ENCODE measurements around the gene SHF. TPM values are rescaled to one million over a fixed set of nuclear protein-coding genes. Genes with fewer than 3 reads are reported as not detected.

The SHF gene
- total RNA-seq, 1 donor from 2014 or later = 4.6 TPM

DNA sequence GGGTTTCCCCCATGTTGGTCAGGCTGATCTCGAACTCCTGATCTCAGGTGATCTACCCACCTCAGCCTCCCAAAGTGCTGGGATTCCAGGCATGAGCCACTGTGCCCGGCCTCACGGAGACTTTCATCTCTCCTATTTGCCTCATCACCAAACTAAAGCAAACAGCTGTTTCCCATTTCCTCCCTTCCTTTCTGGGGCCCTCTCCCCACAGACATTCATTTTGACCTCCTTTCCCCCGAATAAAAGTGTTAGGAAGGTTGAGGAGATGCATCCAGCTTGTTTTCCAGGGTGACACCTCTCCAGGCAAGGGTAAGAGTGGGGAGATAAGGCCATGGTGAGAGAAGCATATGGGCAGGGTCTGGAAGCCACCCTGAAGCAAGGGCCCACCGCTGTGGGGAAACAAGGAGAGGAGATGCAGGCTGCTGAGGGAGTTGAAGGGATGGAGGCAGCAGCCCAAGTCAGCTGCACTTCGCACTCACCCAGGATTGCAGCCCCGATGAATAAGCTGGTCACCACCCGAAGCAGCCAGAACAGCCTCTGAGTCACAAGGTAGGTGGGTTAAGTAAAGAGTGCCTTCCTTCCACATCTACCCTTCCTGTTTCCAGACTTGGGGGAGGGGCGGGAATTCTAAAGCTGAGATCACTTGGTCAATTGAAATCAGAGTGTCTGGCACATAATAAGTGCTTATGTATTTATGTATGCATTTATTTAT lies 65.9 kb downstream of the SHF start:
- no peaks in the 10 kb centered on the region for H4K20me1 ChIP-seq (ENCODE audit: insufficient read depth, low read length)
- peaks cover 42% of the 10 kb centered on the region for H3K27me3 Mint-ChIP-seq (ENCODE audit: low read depth, unreplicated experiment)
- peak overlapping the region; percentile 72 for H3K4me2 ChIP-seq (ENCODE audit: low read length)
- DNase-seq (ENCODE audit: low read depth) = peak; percentile 87
- peak overlapping the region; percentile 44 for H2AFZ ChIP-seq (ENCODE audit: low read depth, low read length)
- TF ChIP-seq EZH2 (IDR thresholded peaks at IDR 0.05; ENCODE audit: insufficient read depth, low read length) (no peak), CTCF (IDR thresholded peaks at IDR 0.05; ENCODE audit: insufficient read depth, low read depth, low read length) (no peak)
- no peaks in the 10 kb centered on the region for H3K79me2 ChIP-seq (ENCODE audit: insufficient read depth, low read length)
- H3K27ac Mint-ChIP-seq (ENCODE audit: unreplicated experiment) = peak overlapping the region; percentile 55
- no peak overlapping the region for H3K4me3 ChIP-seq (ENCODE audit: insufficient read depth, low read depth, low read length)
- H3K4me3 Mint-ChIP-seq (ENCODE audit: unreplicated experiment) = no peak overlapping the region
- FAIRE-seq = peak; percentile 71
- H3K36me3 Mint-ChIP-seq (ENCODE audit: low read depth, unreplicated experiment) = no peaks in the 10 kb centered on the region
- no peaks in the 10 kb centered on the region for H3K36me3 ChIP-seq (ENCODE audit: insufficient read depth, low read length)
- no peak overlapping the region for H3K27ac ChIP-seq (ENCODE audit: low read depth, low read length)
- H3K9ac ChIP-seq (ENCODE audit: low read length) = peak overlapping the region; percentile 15
- H3K27me3 ChIP-seq (ENCODE audit: insufficient read depth, low read length) = peaks cover 25% of the 10 kb centered on the region
- H3K4me1 ChIP-seq (ENCODE audit: insufficient read depth, low read length) = peaks cover 9% of the 10 kb centered on the region
- no peaks in the 10 kb centered on the region for H3K9me3 ChIP-seq (ENCODE audit: insufficient read depth, low read depth, low read length)
- no peaks in the 10 kb centered on the region for H3K9me3 Mint-ChIP-seq (ENCODE audit: unreplicated experiment)
- peaks cover 16% of the 10 kb centered on the region for H3K4me1 Mint-ChIP-seq (ENCODE audit: low read depth, unreplicated experiment)

DNA sequence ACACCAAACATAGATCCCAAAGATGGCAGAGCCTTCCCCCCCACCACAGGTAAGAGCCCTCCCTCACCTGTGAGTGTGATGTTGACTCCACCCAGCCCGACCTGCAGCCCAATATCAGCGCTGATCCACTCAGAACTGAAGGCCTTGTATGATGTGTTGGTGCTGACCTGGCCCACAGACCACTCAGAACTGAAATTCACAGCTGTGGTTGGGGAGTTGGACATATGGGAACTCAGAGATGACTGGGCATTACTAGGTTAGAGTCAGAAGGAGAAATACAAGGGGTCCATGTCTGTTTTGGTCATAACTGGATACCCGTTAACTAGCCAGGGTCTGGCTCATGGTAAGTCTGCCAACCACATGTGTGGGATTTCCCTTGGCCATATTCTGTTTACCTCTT lies 66.7 kb downstream of the SHF start:
- DNase-seq (ENCODE audit: low read depth) = no peak
- Histone ChIP-seq H4K20me1 (ENCODE audit: insufficient read depth, low read length) (no peaks in the 10 kb centered on the region), H3K79me2 (ENCODE audit: insufficient read depth, low read length) (no peaks in the 10 kb centered on the region), H3K4me2 (ENCODE audit: low read length) (no peak overlapping the region), H3K4me1 (ENCODE audit: insufficient read depth, low read length) (peaks cover 9% of the 10 kb centered on the region), H3K27ac (ENCODE audit: low read depth, low read length) (no peak overlapping the region), H2AFZ (ENCODE audit: low read depth, low read length) (no peak overlapping the region), H3K9ac (ENCODE audit: low read length) (no peak overlapping the region), H3K9me3 (ENCODE audit: insufficient read depth, low read depth, low read length) (no peaks in the 10 kb centered on the region), H3K27me3 (ENCODE audit: insufficient read depth, low read length) (peaks cover 30% of the 10 kb centered on the region), H3K4me3 (ENCODE audit: insufficient read depth, low read depth, low read length) (no peak overlapping the region), H3K36me3 (ENCODE audit: insufficient read depth, low read length) (no peaks in the 10 kb centered on the region)
- TF ChIP-seq EZH2 (IDR thresholded peaks at IDR 0.05; ENCODE audit: insufficient read depth, low read length) (no peak), CTCF (IDR thresholded peaks at IDR 0.05; ENCODE audit: insufficient read depth, low read depth, low read length) (no peak)
- Mint-ChIP-seq H3K27ac (ENCODE audit: unreplicated experiment) (no peak overlapping the region), H3K36me3 (ENCODE audit: low read depth, unreplicated experiment) (no peaks in the 10 kb centered on the region), H3K4me1 (ENCODE audit: low read depth, unreplicated experiment) (peaks cover 16% of the 10 kb centered on the region), H3K9me3 (ENCODE audit: unreplicated experiment) (no peaks in the 10 kb centered on the region), H3K27me3 (ENCODE audit: low read depth, unreplicated experiment) (peaks cover 42% of the 10 kb centered on the region), H3K4me3 (ENCODE audit: unreplicated experiment) (no peak overlapping the region)
- peak; percentile 13 for FAIRE-seq
